H9 (cell line): ENCODE measurements around the gene ARHGAP10. TPM values are rescaled to one million over a fixed set of nuclear protein-coding genes. Genes with fewer than 3 reads are reported as not detected.

Experiments used
- DNase-seq: peaks from one replicate; pipeline ENCODE4 v3.0.0-alpha.2; 2017
- H2AFZ ChIP-seq: one replicate; pipeline ENCODE4 v1.6.1; 2013; ENCODE audit warnings: mild to moderate bottlenecking, low read length, control low read depth, moderate library complexity
- H2AK5ac ChIP-seq: 2 replicates; pipeline ENCODE4 v1.6.1; 2013; ENCODE audit warnings: low read length, control low read depth, mixed read lengths; ENCODE audit not compliant: insufficient read length
- H2BK120ac ChIP-seq: one replicate; pipeline ENCODE4 v1.6.1; 2013; ENCODE audit warnings: low read depth, mild to moderate bottlenecking, low read length, control low read depth, inconsistent platforms; ENCODE audit not compliant: poor library complexity, severe bottlenecking
- H2BK12ac ChIP-seq: 2 replicates; pipeline ENCODE4 v1.6.1; 2013; ENCODE audit warnings: low read length, control low read depth, mixed read lengths, low read depth; ENCODE audit not compliant: insufficient read length
- H2BK15ac ChIP-seq: 2 replicates; pipeline ENCODE4 v1.6.1; 2013; ENCODE audit warnings: low read depth, low read length, control low read depth
- H2BK20ac ChIP-seq: one replicate; pipeline ENCODE4 v1.6.1; 2013; ENCODE audit warnings: low read depth, mild to moderate bottlenecking, low read length, control low read depth, inconsistent platforms; ENCODE audit not compliant: poor library complexity, severe bottlenecking
- H2BK5ac ChIP-seq: 2 replicates; pipeline ENCODE4 v1.6.1; 2013; ENCODE audit warnings: low read length, control low read depth, mixed read lengths; ENCODE audit not compliant: insufficient read length
- H3K14ac ChIP-seq: 2 replicates; pipeline ENCODE4 v1.6.1; 2013; ENCODE audit warnings: low read length, control low read depth; ENCODE audit not compliant: insufficient read depth
- H3K18ac ChIP-seq: 2 replicates; pipeline ENCODE4 v1.6.1; 2013; ENCODE audit warnings: low read depth, mild to moderate bottlenecking, mixed read lengths, low read length, control low read depth; ENCODE audit not compliant: insufficient read length
- H3K23ac ChIP-seq: 2 replicates; pipeline ENCODE4 v1.6.1; 2013; ENCODE audit warnings: low read length, control low read depth, mixed read lengths, low read depth; ENCODE audit not compliant: insufficient read length
- H3K23me2 ChIP-seq: 2 replicates; pipeline ENCODE4 v1.6.1; 2013; ENCODE audit warnings: low read depth, mild to moderate bottlenecking, mixed read lengths, low read length, control low read depth; ENCODE audit not compliant: insufficient read length, poor library complexity, severe bottlenecking
- H3K27ac ChIP-seq: 2 replicates; pipeline ENCODE4 v1.5.1; 2013; ENCODE audit warnings: low read length, control low read depth, mixed read lengths, low read depth; ENCODE audit not compliant: insufficient read length
- H3K27me3 ChIP-seq: 2 replicates; pipeline ENCODE4 v1.6.1; 2013; ENCODE audit warnings: low read length, control low read depth, inconsistent platforms; ENCODE audit not compliant: insufficient read depth
- H3K4ac ChIP-seq: 2 replicates; pipeline ENCODE4 v1.6.1; 2013; ENCODE audit warnings: low read depth, mild to moderate bottlenecking, control low read depth, inconsistent platforms, low read length, moderate library complexity
- H3K4me1 ChIP-seq: 2 replicates; pipeline ENCODE4 v1.6.1; 2013; ENCODE audit warnings: low read length, control low read depth, inconsistent platforms; ENCODE audit not compliant: insufficient read depth
- H3K4me2 ChIP-seq: 2 replicates; pipeline ENCODE4 v1.6.1; 2013; ENCODE audit warnings: low read length, control low read depth, mixed read lengths; ENCODE audit not compliant: insufficient read length, insufficient read depth
- H3K56ac ChIP-seq: 2 replicates; pipeline ENCODE4 v1.6.1; 2013; ENCODE audit warnings: low read depth, mild to moderate bottlenecking, mixed read lengths, low read length, control low read depth; ENCODE audit not compliant: insufficient read length
- H3K79me1 ChIP-seq: 2 replicates; pipeline ENCODE4 v1.6.1; 2013; ENCODE audit warnings: low read depth, mild to moderate bottlenecking, moderate library complexity, low read length, control low read depth, inconsistent platforms; ENCODE audit not compliant: insufficient read depth, poor library complexity, severe bottlenecking
- H3K79me2 ChIP-seq: 2 replicates; pipeline ENCODE4 v1.6.1; 2013; ENCODE audit warnings: low read length, control low read depth, inconsistent platforms; ENCODE audit not compliant: insufficient read depth
- H3K9ac ChIP-seq: 2 replicates; pipeline ENCODE4 v1.6.1; 2013; ENCODE audit warnings: low read length, control low read depth, mixed read lengths; ENCODE audit not compliant: insufficient read length; ENCODE audit errors: extremely low read depth
- H3K9me3 ChIP-seq: one replicate; pipeline ENCODE4 v1.6.1; 2013; ENCODE audit warnings: low read depth, low read length, inconsistent platforms; ENCODE audit not compliant: control insufficient read depth
- H3T11ph ChIP-seq: one replicate; pipeline ENCODE4 v1.6.1; 2013; ENCODE audit warnings: mild to moderate bottlenecking, low read length, control low read depth, inconsistent platforms
- H4K20me1 ChIP-seq: one replicate; pipeline ENCODE4 v1.6.1; 2013; ENCODE audit not compliant: control insufficient read depth, insufficient read length, insufficient read depth
- H4K5ac ChIP-seq: 2 replicates; pipeline ENCODE4 v1.6.1; 2013; ENCODE audit warnings: low read depth, mild to moderate bottlenecking, mixed read lengths, low read length, control low read depth; ENCODE audit not compliant: insufficient read length
- H4K8ac ChIP-seq: replicated peaks from 2 replicates; pipeline ENCODE4 v1.6.1; 2013; ENCODE audit warnings: low read length, control low read depth, mixed read lengths, low read depth; ENCODE audit not compliant: insufficient read length
- H4K91ac ChIP-seq: 2 replicates; pipeline ENCODE4 v1.6.1; 2013; ENCODE audit warnings: low read depth, mild to moderate bottlenecking, moderate library complexity, mixed read lengths, low read length, control low read depth; ENCODE audit not compliant: insufficient read length
- H3K27ac Mint-ChIP-seq, 3 experiments: 2 replicates in 2 of 3; 3 replicates in 1 of 3; pipeline ENCODE4 v1.8.0; 2020 to 2021; ENCODE audit warnings: mixed read lengths in 3 of 3, mild to moderate bottlenecking in 1 of 3, moderate library complexity in 1 of 3
- H3K27me3 Mint-ChIP-seq: 2 replicates; pipeline ENCODE4 v1.8.0; 2021; ENCODE audit warnings: low read depth, mild to moderate bottlenecking, moderate library complexity, mixed read lengths
- H3K36me3 Mint-ChIP-seq, 3 experiments: 2 replicates in 2 of 3; 3 replicates in 1 of 3; pipeline ENCODE4 v1.8.0; 2020 to 2021; ENCODE audit warnings: low read depth in 3 of 3, mixed read lengths in 3 of 3; ENCODE audit not compliant: insufficient read depth in 1 of 3
- H3K4me1 Mint-ChIP-seq, 2 experiments: 2 replicates each; pipeline ENCODE4 v1.8.0; 2020; ENCODE audit warnings: mixed read lengths in 2 of 2
- H3K4me3 Mint-ChIP-seq, 2 experiments: 2 replicates in 1 of 2; 3 replicates in 1 of 2; pipeline ENCODE4 v1.8.0; 2020 to 2021; ENCODE audit warnings: mild to moderate bottlenecking in 2 of 2, mixed read lengths in 2 of 2, moderate library complexity in 1 of 2
- H3K9me3 Mint-ChIP-seq, 2 experiments: 2 replicates in 1 of 2; 3 replicates in 1 of 2; pipeline ENCODE4 v1.8.0; 2020; ENCODE audit warnings: mild to moderate bottlenecking in 2 of 2, mixed read lengths in 2 of 2, moderate library complexity in 1 of 2
- WGBS: extraction: QIAGEN DNeasy Blood & Tissue Kit; methylation state at CpG from one replicate; pipeline ENCODE4 v1.1.7; 2013; ENCODE audit warnings: missing lambda C conversion rate, low lambda C conversion rate, mixed read lengths; ENCODE audit not compliant: insufficient read length; ENCODE audit errors: extremely low coverage; 5-methylcytosine and 5-hydroxymethylcytosine counted together
- total RNA-seq: library from RNA; stranded (reverse); gene quantifications from 2 replicates; pipeline ENCODE4 v1.2.1, GENCODE V29; 2021
- TF ChIP-seq, protein P1 (sequence below): fragments of 200-600 bp; sonication (generic); conservative IDR thresholded peaks from 3 replicates; pipeline ENCODE4 v1.8.0; 2021; ENCODE audit warnings: antibody characterized with exemption, mild to moderate bottlenecking

ARHGAP10 gene
- total RNA-seq, 1 experiment from 2014 or later, result 7.8 TPM

DNA sequence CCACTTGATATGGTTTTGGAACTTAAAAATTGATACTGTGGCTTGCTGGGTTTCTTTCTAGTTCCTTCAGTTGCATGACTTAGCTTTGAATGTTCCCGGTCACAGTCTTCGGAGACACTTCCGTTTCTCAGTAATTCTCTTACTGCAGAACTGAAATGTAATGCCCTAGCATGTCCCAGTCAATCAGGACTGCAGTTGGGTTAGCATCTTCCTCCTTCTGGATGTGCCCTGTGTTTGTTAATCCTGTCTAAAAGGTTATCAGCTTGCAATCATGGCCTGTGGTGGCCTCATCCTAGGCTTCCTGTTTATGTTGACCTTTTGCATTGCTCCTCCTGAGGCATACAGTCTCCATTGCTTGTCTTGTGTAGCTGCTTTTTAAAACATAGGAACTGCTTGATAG, 275.9 kb downstream of the ARHGAP10 start:
- TF ChIP-seq, protein P1, sequence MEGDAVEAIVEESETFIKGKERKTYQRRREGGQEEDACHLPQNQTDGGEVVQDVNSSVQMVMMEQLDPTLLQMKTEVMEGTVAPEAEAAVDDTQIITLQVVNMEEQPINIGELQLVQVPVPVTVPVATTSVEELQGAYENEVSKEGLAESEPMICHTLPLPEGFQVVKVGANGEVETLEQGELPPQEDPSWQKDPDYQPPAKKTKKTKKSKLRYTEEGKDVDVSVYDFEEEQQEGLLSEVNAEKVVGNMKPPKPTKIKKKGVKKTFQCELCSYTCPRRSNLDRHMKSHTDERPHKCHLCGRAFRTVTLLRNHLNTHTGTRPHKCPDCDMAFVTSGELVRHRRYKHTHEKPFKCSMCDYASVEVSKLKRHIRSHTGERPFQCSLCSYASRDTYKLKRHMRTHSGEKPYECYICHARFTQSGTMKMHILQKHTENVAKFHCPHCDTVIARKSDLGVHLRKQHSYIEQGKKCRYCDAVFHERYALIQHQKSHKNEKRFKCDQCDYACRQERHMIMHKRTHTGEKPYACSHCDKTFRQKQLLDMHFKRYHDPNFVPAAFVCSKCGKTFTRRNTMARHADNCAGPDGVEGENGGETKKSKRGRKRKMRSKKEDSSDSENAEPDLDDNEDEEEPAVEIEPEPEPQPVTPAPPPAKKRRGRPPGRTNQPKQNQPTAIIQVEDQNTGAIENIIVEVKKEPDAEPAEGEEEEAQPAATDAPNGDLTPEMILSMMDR, result no peak
- H3K4me1 ChIP-seq, result no peaks in the 10 kb centered on the region; the same call in 1 of the 2 replicates
- Mint-ChIP-seq H3K4me3 (no peak overlapping the region), H3K9me3 (no peaks in the 10 kb centered on the region), H3K27ac (no peak overlapping the region), H3K36me3 (no peaks in the 10 kb centered on the region), H3K27me3 (peaks cover 2% of the 10 kb centered on the region; the same call in 1 of the 2 replicates), H3K4me1 (no peaks in the 10 kb centered on the region; a peak in 2 of 4 replicates)
- H3K9ac ChIP-seq, result no peak overlapping the region
- H4K5ac ChIP-seq, result no peak overlapping the region
- no peak overlapping the region for H2BK5ac ChIP-seq
- H3K4me2 ChIP-seq, result no peak overlapping the region
- no peak overlapping the region for H2BK120ac ChIP-seq
- no peak overlapping the region for H2BK12ac ChIP-seq
- no peak overlapping the region for H3K23ac ChIP-seq
- no peak overlapping the region for H4K91ac ChIP-seq
- no peaks in the 10 kb centered on the region for H3K79me1 ChIP-seq
- H4K8ac ChIP-seq, result no peak overlapping the region
- no peak overlapping the region for H3K56ac ChIP-seq
- WGBS, result no CpG with 5 or more reads among the region's 3 CpGs
- no peak overlapping the region for H2AK5ac ChIP-seq
- H2BK15ac ChIP-seq, result no peak overlapping the region
- no peak for DNase-seq
- no peaks in the 10 kb centered on the region for H3K23me2 ChIP-seq
- H2AFZ ChIP-seq, result no peak overlapping the region
- H3K18ac ChIP-seq, result no peak overlapping the region
- H4K20me1 ChIP-seq, result no peaks in the 10 kb centered on the region
- H3K27ac ChIP-seq, result no peak overlapping the region
- no peak overlapping the region for H3K4ac ChIP-seq
- H2BK20ac ChIP-seq, result no peak overlapping the region
- H3K27me3 ChIP-seq, result no peaks in the 10 kb centered on the region
- no peaks in the 10 kb centered on the region for H3K9me3 ChIP-seq
- H3K79me2 ChIP-seq, result no peaks in the 10 kb centered on the region
- H3T11ph ChIP-seq, result no peak overlapping the region
- H3K14ac ChIP-seq, result no peak overlapping the region
